T-cell (primary cell): Measurements from ENCODE around the gene EYA3. TPM values are rescaled to one million over a fixed set of nuclear protein-coding genes. Genes with fewer than 3 reads are reported as not detected.
"Not testable (repeated sequence)": the region's sequence is repeated elsewhere in the genome, so short reads cannot be mapped to it uniquely, and the experiment has no call there.

ENCODE experiments used
- ATAC-seq, 4 experiments: fragments of 200-7000 bp in 3 of 4; fragments of 150-1000 bp in 1 of 4; cut with Tn5 transposase; replicated peaks in 1 of 4; 1 replicate in 3 of 4; 2 replicates in 1 of 4; pipeline ENCODE4 v1.10.0; 2021; ENCODE audit warnings: moderate library complexity in 3 of 4, mild to moderate bottlenecking in 2 of 4, moderate number of reproducible peaks in 1 of 4
- CTCF ChIA-PET, 2 donors: fragments of 300-600 bp; sonication (Branson Sonifier 250); formaldehyde crosslinking; loops; one replicate each; lab custom pipeline; 2022; ENCODE audit warnings: antibody characterized with exemption in 2 of 2; lab: Charles Lee
- POLR2A ChIA-PET, 2 donors: fragments of 300-600 bp; sonication (Branson Sonifier 250); formaldehyde crosslinking; loops; one replicate each; lab custom pipeline; 2022; ENCODE audit warnings: antibody characterized with exemption in 2 of 2; lab: Charles Lee
- DNase-seq, 35 experiments: peaks; one replicate each; pipeline versions ENCODE4 v3.0.0 to v3.0.0-alpha.2; 2013 to 2023
- H3K27ac ChIP-seq: one replicate; pipeline ENCODE4 v1.5.1; 2013; ENCODE audit warnings: low read length
- H3K27me3 ChIP-seq, 2 experiments: replicated peaks in 1 of 2; 1 replicate in 1 of 2; 2 replicates in 1 of 2; pipeline versions ENCODE4 v1.6.1 to v1.7.0; 2013; ENCODE audit warnings: low read length in 1 of 2, mixed read lengths in 1 of 2; ENCODE audit not compliant: control insufficient read depth in 2 of 2, insufficient read depth in 2 of 2; ENCODE audit errors: extremely low read depth in 1 of 2
- H3K36me3 ChIP-seq, 2 donors: 1 replicate in 1 of 2; 2 replicates in 1 of 2; pipeline versions ENCODE4 v1.6.1 to v1.7.0; 2013; ENCODE audit warnings: low read length in 1 of 2; ENCODE audit not compliant: control insufficient read depth in 2 of 2, insufficient read depth in 1 of 2; ENCODE audit errors: extremely low read depth in 1 of 2
- H3K4me1 ChIP-seq, 2 experiments: 1 replicate in 1 of 2; 2 replicates in 1 of 2; pipeline versions ENCODE4 v1.6.1 to v1.7.0; 2013; ENCODE audit warnings: low read length in 2 of 2, mixed read lengths in 1 of 2; ENCODE audit not compliant: insufficient read depth in 2 of 2, control insufficient read depth in 1 of 2; ENCODE audit errors: extremely low read depth in 1 of 2
- H3K4me3 ChIP-seq, 2 donors: 1 replicate in 1 of 2; 2 replicates in 1 of 2; pipeline versions ENCODE4 v1.5.1 to v1.7.0; 2013; ENCODE audit warnings: mild to moderate bottlenecking in 2 of 2, low read length in 1 of 2, moderate library complexity in 1 of 2; ENCODE audit not compliant: control insufficient read depth in 1 of 2; ENCODE audit errors: extremely low read depth in 1 of 2
- H3K9me3 ChIP-seq: 2 replicates; pipeline ENCODE4 v1.7.0; 2013
- H3K27ac Mint-ChIP-seq, 2 donors: one replicate each; pipeline ENCODE4 v1.8.0; 2020 to 2021; ENCODE audit warnings: mild to moderate bottlenecking in 2 of 2, mixed read lengths in 2 of 2
- H3K27me3 Mint-ChIP-seq, 2 donors: one replicate each; pipeline ENCODE4 v1.8.0; 2021 to 2022; ENCODE audit warnings: mixed read lengths in 2 of 2
- H3K36me3 Mint-ChIP-seq: one replicate; pipeline ENCODE4 v1.8.0; 2021; ENCODE audit warnings: mixed read lengths
- H3K4me1 Mint-ChIP-seq, 3 donors: one replicate each; pipeline ENCODE4 v1.8.0; 2020 to 2022; ENCODE audit warnings: mixed read lengths in 3 of 3, mild to moderate bottlenecking in 1 of 3
- H3K4me3 Mint-ChIP-seq, 3 donors: one replicate each; pipeline ENCODE4 v1.8.0; 2020 to 2022; ENCODE audit warnings: mild to moderate bottlenecking in 3 of 3, mixed read lengths in 3 of 3, moderate library complexity in 3 of 3
- H3K9me3 Mint-ChIP-seq, 3 donors: one replicate each; pipeline ENCODE4 v1.8.0; 2020 to 2022; ENCODE audit warnings: mixed read lengths in 3 of 3
- WGBS: methylation state at CpG from one replicate; pipeline ENCODE4 v1.1.5; 2013; ENCODE audit warnings: missing lambda C conversion rate; ENCODE audit not compliant: insufficient coverage; 5-methylcytosine and 5-hydroxymethylcytosine counted together
- total RNA-seq, 35 experiments: library from RNA in 6 of 35; stranded (reverse) in 6 of 35; fragments of 120-200 nt in 1 of 35; gene quantifications; one replicate each; pipeline versions ENCODE4 v1.2.1 to v1.2.4 and lab custom pipeline; 2013 to 2026

EYA3 gene
- total RNA-seq, 5 donors from 2014 or later (not counting 1 experiment from before 2014, with no cell fraction given) = 15.0 to 20.2 (median 16.7) TPM

GRCh38 chr1:28021064-28021463 lies 67.3 kb downstream of the EYA3 start:
- H3K36me3 ChIP-seq = peaks cover 0 to 16% of the 10 kb centered on the region in 2 donors
- no peaks in the 10 kb centered on the region for H3K4me1 ChIP-seq
- WGBS = no CpG with 5 or more reads among the region's 2 CpGs
- Mint-ChIP-seq H3K27ac (peak overlapping the region in 1 of 2 donors; percentile 35), H3K36me3 (peaks cover 32% of the 10 kb centered on the region), H3K4me1 (no peaks in the 10 kb centered on the region), H3K4me3 (no peak overlapping the region), H3K9me3 (no peaks in the 10 kb centered on the region), H3K27me3 (no peaks in the 10 kb centered on the region)
- no peak overlapping the region for H3K27ac ChIP-seq
- ChIA-PET CTCF (interaction anchor here in 1 of 2 donors (0.5 kb wide), 1 partner anchor 736 kb away, joined by 4 read pairs; no protein-coding TSS in a partner anchor), POLR2A (interaction anchor here in 1 of 2 donors (0.6 kb wide), 1 partner anchor 463 kb away, joined by 3 read pairs; no protein-coding TSS in a partner anchor)
- no peak overlapping the region for H3K4me3 ChIP-seq
- ATAC-seq = no peak
- H3K9me3 ChIP-seq = no peaks in the 10 kb centered on the region
- no peaks in the 10 kb centered on the region for H3K27me3 ChIP-seq
- DNase-seq = no peak

DNA sequence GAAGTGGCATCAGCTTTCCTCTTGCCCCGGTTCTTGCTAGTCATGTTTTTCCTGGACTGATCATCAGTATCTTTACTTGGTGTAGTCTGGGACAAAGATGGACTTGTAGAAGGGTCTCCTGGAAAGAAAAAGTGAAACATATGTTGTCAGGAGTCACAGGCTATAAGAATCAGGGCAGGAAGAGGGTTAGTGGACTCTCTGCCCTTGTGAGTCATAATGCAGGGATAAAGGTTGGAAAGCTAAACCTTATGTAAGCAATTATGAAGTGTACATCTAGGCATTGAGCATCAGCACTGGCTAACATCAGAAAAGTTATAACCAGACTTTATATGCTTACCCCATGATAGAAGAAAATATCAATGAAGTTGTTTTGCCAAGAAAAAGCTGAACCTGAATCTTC lies 77.4 kb downstream of the EYA3 start:
- CTCF ChIA-PET = no interaction called here
- no peaks in the 10 kb centered on the region for H3K4me1 ChIP-seq
- H3K27ac Mint-ChIP-seq = no peak overlapping the region
- ATAC-seq (no peak), DNase-seq (no peak)
- H3K27ac ChIP-seq = no peak overlapping the region
- POLR2A ChIA-PET = no interaction called here
- H3K36me3 Mint-ChIP-seq = peaks cover 39% of the 10 kb centered on the region
- no peaks in the 10 kb centered on the region for H3K27me3 ChIP-seq
- no CpG with 5 or more reads among the region's 1 CpG for WGBS
- H3K9me3 Mint-ChIP-seq = no peaks in the 10 kb centered on the region
- no peak overlapping the region for H3K4me3 Mint-ChIP-seq
- no peak overlapping the region for H3K4me3 ChIP-seq
- no peaks in the 10 kb centered on the region for H3K27me3 Mint-ChIP-seq
- H3K4me1 Mint-ChIP-seq = no peaks in the 10 kb centered on the region
- H3K9me3 ChIP-seq = no peaks in the 10 kb centered on the region
- H3K36me3 ChIP-seq = peaks cover 7 to 40% of the 10 kb centered on the region in 2 donors

DNA sequence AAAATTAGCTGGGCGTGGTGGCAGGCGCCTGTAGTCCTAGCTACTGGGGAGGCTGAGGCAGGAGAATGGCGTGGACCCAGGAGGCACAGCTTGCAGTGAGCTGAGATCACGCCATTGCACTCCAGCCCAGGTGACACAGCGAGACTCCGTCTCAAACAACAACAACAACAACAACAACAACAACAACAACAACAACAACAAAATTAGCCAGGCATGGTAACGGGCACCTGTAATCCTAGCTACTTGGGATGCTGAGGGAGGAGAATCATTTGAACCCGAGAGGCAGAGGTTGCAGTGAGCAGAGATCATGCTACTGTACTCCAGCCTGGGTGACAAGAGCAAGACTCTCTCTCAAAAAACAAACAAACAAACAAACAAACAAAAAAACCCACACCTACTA lies 85.3 kb downstream of the EYA3 start:
- H3K4me3 Mint-ChIP-seq, H3K27ac Mint-ChIP-seq, DNase-seq, CTCF ChIA-PET, H3K4me1 ChIP-seq, H3K4me1 Mint-ChIP-seq, H3K27me3 ChIP-seq, H3K9me3 Mint-ChIP-seq, H3K4me3 ChIP-seq, H3K27me3 Mint-ChIP-seq, ATAC-seq, H3K9me3 ChIP-seq, H3K27ac ChIP-seq: not testable (repeated sequence)
- peaks cover 4 to 47% of the 10 kb centered on the region in 2 donors for H3K36me3 ChIP-seq
- peaks cover 40% of the 10 kb centered on the region for H3K36me3 Mint-ChIP-seq
- POLR2A ChIA-PET = interaction anchor here in 1 of 2 donors (0.6 kb wide), 1 partner anchor 122 kb away, joined by 3 read pairs; no protein-coding TSS in a partner anchor
- no CpG with 5 or more reads among the region's 8 CpGs for WGBS

DNA sequence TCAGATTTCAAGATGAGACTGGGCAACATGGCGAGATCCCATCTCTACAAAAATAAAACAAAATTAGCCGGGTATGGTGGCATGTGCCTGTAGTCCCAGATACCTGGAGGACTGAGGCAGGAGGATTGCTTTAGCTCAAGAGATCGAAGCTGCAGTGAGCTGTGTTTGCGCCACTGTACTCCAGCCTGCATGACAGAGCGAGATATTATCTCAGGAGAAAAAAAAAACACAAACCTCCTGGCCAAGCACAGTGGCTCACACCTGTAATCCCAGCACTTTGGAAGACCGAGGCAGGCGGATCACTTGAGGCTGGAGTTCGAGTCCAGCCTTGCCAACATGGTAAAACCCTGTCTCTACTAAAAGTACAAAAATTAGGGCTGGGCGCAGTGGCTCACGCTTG lies 85.8 kb downstream of the EYA3 start:
- Mint-ChIP-seq H3K27ac (no peak overlapping the region), H3K27me3 (no peaks in the 10 kb centered on the region), H3K36me3 (peaks cover 45% of the 10 kb centered on the region), H3K4me1 (peaks cover 0 to 3% (median 0%) of the 10 kb centered on the region in 3 donors), H3K4me3 (no peak overlapping the region), H3K9me3 (no peaks in the 10 kb centered on the region)
- H3K4me3 ChIP-seq = no peak overlapping the region
- ChIA-PET POLR2A (interaction anchor here in 1 of 2 donors (0.6 kb wide), 1 partner anchor 210 kb away, joined by 3 read pairs; no protein-coding TSS in a partner anchor), CTCF (no interaction called here)
- no peaks in the 10 kb centered on the region for H3K27me3 ChIP-seq
- no peak overlapping the region for H3K27ac ChIP-seq
- peaks cover 4 to 52% of the 10 kb centered on the region in 2 donors for H3K36me3 ChIP-seq
- no peaks in the 10 kb centered on the region for H3K4me1 ChIP-seq
- H3K9me3 ChIP-seq = no peaks in the 10 kb centered on the region
- 100% methylated on average over 6 of the region's 10 CpGs for WGBS
- ATAC-seq (no peak), DNase-seq (no peak)

- H3K36me3 Mint-ChIP-seq = peaks cover 46% of the 10 kb centered on the region
- no peaks in the 10 kb centered on the region for H3K27me3 ChIP-seq
- no peak overlapping the region for H3K4me3 Mint-ChIP-seq
- CTCF ChIA-PET = no interaction called here
- no peak overlapping the region for H3K4me3 ChIP-seq
- POLR2A ChIA-PET = no interaction called here
- WGBS = no CpG with 5 or more reads among the region's 1 CpG
- peaks cover 0 to 3% of the 10 kb centered on the region in 2 experiments for H3K4me1 ChIP-seq
- H3K27ac Mint-ChIP-seq = no peak overlapping the region
- no peak overlapping the region for H3K27ac ChIP-seq
- no peaks in the 10 kb centered on the region for H3K27me3 Mint-ChIP-seq
- H3K9me3 Mint-ChIP-seq = no peaks in the 10 kb centered on the region
- no peak for DNase-seq
- peaks cover 4 to 9% (median 8%) of the 10 kb centered on the region in 3 donors for H3K4me1 Mint-ChIP-seq
- no peaks in the 10 kb centered on the region for H3K9me3 ChIP-seq
- peaks cover 9 to 49% of the 10 kb centered on the region in 2 donors for H3K36me3 ChIP-seq
- no peak for ATAC-seq
Observed at GRCh38 chr1:27999055-27999454, 89.4 kb downstream of the EYA3 start.

DNA sequence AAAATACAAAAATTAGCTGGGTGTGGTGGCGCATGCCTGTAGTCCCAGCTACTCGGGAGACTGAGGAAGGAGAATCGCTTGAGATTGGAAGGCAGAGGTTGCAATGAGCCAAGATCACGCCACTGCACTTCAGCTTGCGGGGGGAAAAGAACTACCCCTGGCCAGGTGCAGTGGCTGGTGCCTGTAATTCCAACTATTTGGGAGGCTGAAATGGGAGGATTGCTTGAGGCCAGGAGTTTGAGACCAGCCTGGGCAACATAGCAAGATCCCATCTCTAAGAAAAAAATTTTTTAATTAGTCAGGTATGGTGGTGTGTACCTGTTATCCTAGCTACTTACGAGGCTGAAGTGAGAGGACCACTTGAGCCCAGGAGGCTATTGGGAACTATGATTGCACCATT lies 93.9 kb downstream of the EYA3 start:
- CTCF ChIA-PET = not testable (repeated sequence)
- WGBS = 100% methylated on average over 4 of the region's 6 CpGs

More for the DNA sequence above, 93.9 kb downstream of the EYA3 start:
- H3K4me3 ChIP-seq, H3K27me3 Mint-ChIP-seq, H3K4me3 Mint-ChIP-seq, H3K27ac ChIP-seq, H3K9me3 Mint-ChIP-seq, DNase-seq, H3K27me3 ChIP-seq, H3K9me3 ChIP-seq, POLR2A ChIA-PET, ATAC-seq: not testable (repeated sequence)
- Histone ChIP-seq H3K4me1 (peaks cover 12 to 20% of the 10 kb centered on the region in 2 experiments), H3K36me3 (peaks cover 11 to 39% of the 10 kb centered on the region in 2 donors)
- H3K27ac Mint-ChIP-seq = peak overlapping the region; percentile 39 to 90
- peaks cover 33 to 40% (median 39%) of the 10 kb centered on the region in 3 donors for H3K4me1 Mint-ChIP-seq
- H3K36me3 Mint-ChIP-seq = peaks cover 48% of the 10 kb centered on the region
